DMS153 treated with DMSO at 0.1 percent for 48 hours (cell line): ENCODE measurements around the gene RAD51B.

ENCODE experiments used
- DNase-seq: peaks from one replicate; lab custom pipeline; 2025; ENCODE audit not compliant: unreplicated experiment; lab: John Stamatoyannopoulos, UW

Gene RAD51B

GRCh38 chr14:68556253-68556652 is 736.7 kb downstream of the RAD51B start:
- DNase-seq = no peak

GRCh38 chr14:68557648-68558047 is 738.1 kb downstream of the RAD51B start:
- no peak for DNase-seq

GRCh38 chr14:68558096-68558495 is 738.5 kb downstream of the RAD51B start:
- DNase-seq = no peak

GRCh38 chr14:68559949-68560348 is 740.4 kb downstream of the RAD51B start:
- DNase-seq = no peak

- no peak for DNase-seq
These were observed 742.0 kb downstream of the RAD51B start for GRCh38 chr14:68561531-68562007.

GRCh38 chr14:68562911-68563250 is 743.3 kb downstream of the RAD51B start:
- no peak for DNase-seq

- no peak for DNase-seq
These were observed 743.9 kb downstream of the RAD51B start for GRCh38 chr14:68563251-68564131.

GRCh38 chr14:68564191-68564825 is 744.7 kb downstream of the RAD51B start:
- DNase-seq = no peak

GRCh38 chr14:68564826-68565759 is 745.5 kb downstream of the RAD51B start:
- no peak for DNase-seq

GRCh38 chr14:68566075-68566474 is 746.5 kb downstream of the RAD51B start:
- no peak for DNase-seq

- no peak for DNase-seq
These were observed 749.6 kb downstream of the RAD51B start for GRCh38 chr14:68568907-68569897.

- DNase-seq = no peak
These were observed 750.4 kb downstream of the RAD51B start for GRCh38 chr14:68569970-68570409.

- no peak for DNase-seq
These were observed 751.6 kb downstream of the RAD51B start for GRCh38 chr14:68571114-68571591.

- DNase-seq = no peak
These were observed 752.4 kb downstream of the RAD51B start for GRCh38 chr14:68571928-68572525.

GRCh38 chr14:68573126-68573525 is 753.5 kb downstream of the RAD51B start:
- no peak for DNase-seq

GRCh38 chr14:68573722-68574121 is 754.1 kb downstream of the RAD51B start:
- DNase-seq = no peak

- DNase-seq = no peak
These were observed 754.9 kb downstream of the RAD51B start for GRCh38 chr14:68574461-68574860.

- no peak for DNase-seq
These were observed 755.3 kb downstream of the RAD51B start for GRCh38 chr14:68574906-68575305.

GRCh38 chr14:68575426-68575825 is 755.8 kb downstream of the RAD51B start:
- no peak for DNase-seq
